HCT116 (cell line): Measurements from ENCODE around the gene MPIG6B. TPM values are rescaled to one million over a fixed set of nuclear protein-coding genes. Genes with fewer than 3 reads are reported as not detected.

Experiments used
- ATAC-seq: fragments of 200-7000 bp; cut with Tn5 transposase; 2 replicates; pipeline ENCODE4 v1.9.1; 2020; ENCODE audit warnings: mild to moderate bottlenecking, moderate library complexity
- BruUV-seq: library from RNA; stranded (reverse); fragments of 400-500 nt; replicated peaks from 2 replicates; lab custom pipeline; 2021; lab: Mats Ljungman, UMichigan
- CTCF ChIA-PET: fragments of 300-600 bp; sonication (Branson Sonifier 250); formaldehyde crosslinking; loops from one replicate; lab custom pipeline; 2021; ENCODE audit warnings: antibody characterized with exemption; lab: Charles Lee
- POLR2A ChIA-PET: fragments of 300-600, 350-600 bp; sonication (Branson Sonifier 250); formaldehyde crosslinking; loops from one replicate; lab custom pipeline; 2021; ENCODE audit warnings: antibody characterized with exemption; lab: Charles Lee
- RAD21 ChIA-PET, 2 experiments: fragments of 300-600 bp; sonication (Branson Sonifier 250); formaldehyde crosslinking; loops; one replicate each; lab custom pipeline; 2023; ENCODE audit warnings: low total read pairs in 2 of 2; ENCODE audit not compliant: uncharacterized antibody in 2 of 2, unreplicated experiment in 2 of 2, low non-redundant PET in 1 of 2; lab: Charles Lee
- DNase-seq: peaks from one replicate; pipeline ENCODE4 v3.0.0-alpha.2; 2010; ENCODE audit warnings: low read depth, low spot score
- H2AFZ ChIP-seq: fragments of 200-600 bp; shearing (Covaris generic), sonication (generic); 2 replicates; pipeline ENCODE4 v1.6.1; 2017; ENCODE audit warnings: low read depth, mixed run types, mixed read lengths, antibody characterized with exemption, low read length; ENCODE audit not compliant: poor library complexity, severe bottlenecking
- H3K27ac ChIP-seq: 2 replicates; pipeline ENCODE4 v1.5.1; 2012; ENCODE audit warnings: low read depth, low read length
- H3K27me3 ChIP-seq: fragments of 200-600 bp; sonication (generic); 2 replicates; pipeline ENCODE4 v1.6.1; 2016; ENCODE audit warnings: mixed run types, low read length, mixed read lengths; ENCODE audit not compliant: insufficient read depth
- H3K36me3 ChIP-seq, 2 experiments: fragments of 200-500 bp in 1 of 2; fragments of 200-600 bp in 1 of 2; sonication (Bioruptor generic) in 1 of 2; sonication (generic) in 1 of 2; 2 replicates each; pipeline versions ENCODE4 v1.5.1 to v1.6.1; 2014 to 2016; ENCODE audit warnings: low read length in 2 of 2, inconsistent platforms in 1 of 2, mixed read lengths in 1 of 2, mixed run types in 1 of 2; ENCODE audit not compliant: insufficient read depth in 2 of 2, control insufficient read depth in 1 of 2
- H3K4me1 ChIP-seq, 2 experiments: fragments of 200-600 bp in 1 of 2; sonication (generic) in 1 of 2; 2 replicates each; pipeline versions ENCODE4 v1.5.1 to v1.6.1; 2012 to 2017; ENCODE audit warnings: low read length in 2 of 2, inconsistent platforms in 1 of 2, mild to moderate bottlenecking in 1 of 2, mixed read lengths in 1 of 2, mixed run types in 1 of 2, moderate library complexity in 1 of 2; ENCODE audit not compliant: insufficient read depth in 2 of 2, control insufficient read depth in 1 of 2
- H3K4me2 ChIP-seq: fragments of 200-600 bp; sonication (generic); 2 replicates; pipeline ENCODE4 v1.6.1; 2017; ENCODE audit warnings: mixed run types, low read length, mixed read lengths
- H3K4me3 ChIP-seq, 2 experiments: fragments of 200-600 bp in 1 of 2; sonication (generic) in 1 of 2; replicated peaks in 1 of 2; 2 replicates each; pipeline ENCODE4 v1.5.1; 2011 to 2016; ENCODE audit warnings: low read length in 2 of 2, control low read depth in 1 of 2, low read depth in 1 of 2, mild to moderate bottlenecking in 1 of 2, mixed read lengths in 1 of 2, mixed run types in 1 of 2
- H3K79me2 ChIP-seq: fragments of 200-600 bp; sonication (generic); 2 replicates; pipeline ENCODE4 v1.6.1; 2017; ENCODE audit warnings: mild to moderate bottlenecking, mixed run types, low read length, moderate library complexity, mixed read lengths; ENCODE audit not compliant: insufficient read depth
- H3K9ac ChIP-seq: fragments of 200-600 bp; sonication (generic); 2 replicates; pipeline ENCODE4 v1.6.1; 2016; ENCODE audit warnings: low read length, mixed read lengths
- H3K9me2 ChIP-seq: fragments of 200-600 bp; sonication (generic), shearing (Covaris generic); 2 replicates; pipeline ENCODE4 v1.6.1; 2017; ENCODE audit warnings: mixed run types, mild to moderate bottlenecking, moderate library complexity; ENCODE audit not compliant: insufficient read depth
- H3K9me3 ChIP-seq, 2 experiments: fragments of 200-500 bp in 1 of 2; fragments of 200-600 bp in 1 of 2; sonication (Bioruptor generic) in 1 of 2; sonication (generic) in 1 of 2; 2 replicates each; pipeline ENCODE4 v1.6.1; 2014 to 2017; ENCODE audit warnings: low read length in 2 of 2, mixed read lengths in 2 of 2, inconsistent platforms in 1 of 2, low read depth in 1 of 2, mild to moderate bottlenecking in 1 of 2, mixed run types in 1 of 2, moderate library complexity in 1 of 2; ENCODE audit not compliant: control insufficient read depth in 1 of 2, insufficient read depth in 1 of 2
- H4K20me1 ChIP-seq: fragments of 200-600 bp; sonication (generic), shearing (Covaris generic); 2 replicates; pipeline ENCODE4 v1.6.1; 2017; ENCODE audit warnings: mixed run types, mild to moderate bottlenecking, moderate library complexity; ENCODE audit not compliant: insufficient read depth
- CBX3 ChIP-seq: IDR thresholded peaks from 2 replicates; pipeline ENCODE4 v1.6.1; 2012; ENCODE audit warnings: low read depth
- CEBPB ChIP-seq: IDR thresholded peaks from 2 replicates; pipeline ENCODE4 v1.6.1; 2012; ENCODE audit warnings: low read depth
- CTCF ChIP-seq, 3 experiments: fragments of 200-600 bp in 1 of 3; sonication (generic) in 1 of 3; IDR thresholded peaks in 2 of 3; conservative IDR thresholded peaks in 1 of 3; 2 replicates each; pipeline ENCODE4 v1.5.1; 2012 to 2017; ENCODE audit warnings: low read depth in 2 of 3, low read length in 2 of 3, antibody characterized with exemption in 1 of 3, borderline replicate concordance in 1 of 3, control low read depth in 1 of 3, mild to moderate bottlenecking in 1 of 3, mixed read lengths in 1 of 3, mixed run types in 1 of 3, moderate library complexity in 1 of 3; ENCODE audit not compliant: insufficient read depth in 1 of 3
- EGR1 ChIP-seq: IDR thresholded peaks from 2 replicates; pipeline ENCODE4 v1.6.1; 2012; ENCODE audit warnings: low read depth
- EZH2 ChIP-seq: fragments of 200-600 bp; sonication (generic); IDR thresholded peaks from 2 replicates; pipeline ENCODE4 v1.6.1; 2017; ENCODE audit warnings: antibody characterized with exemption, mixed run types
- EZH2phosphoT487 ChIP-seq: fragments of 200-600 bp; IDR thresholded peaks from 2 replicates; pipeline ENCODE4 v1.6.1; 2018; ENCODE audit warnings: antibody characterized with exemption, borderline replicate concordance
- FOSL1 ChIP-seq: IDR thresholded peaks from 2 replicates; pipeline ENCODE4 v1.6.1; 2012; ENCODE audit warnings: low read depth
- MAX ChIP-seq: IDR thresholded peaks from 2 replicates; pipeline ENCODE4 v1.6.1; 2012
- POLR2A ChIP-seq: IDR thresholded peaks from 2 replicates; pipeline ENCODE4 v1.7.0; 2011; ENCODE audit warnings: borderline replicate concordance; ENCODE audit not compliant: insufficient read depth, insufficient read length; ENCODE audit errors: extremely low read depth
- RAD21 ChIP-seq: IDR thresholded peaks from 2 replicates; pipeline ENCODE4 v1.6.1; 2012; ENCODE audit warnings: low read depth, mild to moderate bottlenecking
- REST ChIP-seq: IDR thresholded peaks from 2 replicates; pipeline ENCODE4 v1.6.1; 2012; ENCODE audit warnings: low read depth
- SIN3A ChIP-seq: IDR thresholded peaks from 2 replicates; pipeline ENCODE4 v1.6.1; 2012; ENCODE audit warnings: low read depth
- SP1 ChIP-seq: IDR thresholded peaks from 2 replicates; pipeline ENCODE4 v1.6.1; 2012; ENCODE audit warnings: low read depth
- TCF7L2 ChIP-seq: IDR thresholded peaks from 2 replicates; pipeline ENCODE4 v1.7.0; 2011; ENCODE audit warnings: borderline replicate concordance, inconsistent platforms; ENCODE audit not compliant: insufficient read depth, insufficient read length; ENCODE audit errors: extremely low read depth
- YY1 ChIP-seq: IDR thresholded peaks from 2 replicates; pipeline ENCODE4 v1.6.1; 2011; ENCODE audit warnings: low read length, low read depth, moderate library complexity, mild to moderate bottlenecking; ENCODE audit not compliant: insufficient replicate concordance; ENCODE audit errors: extremely low read depth
- ZFX ChIP-seq: fragments of 450-650 bp; IDR thresholded peaks from 2 replicates; pipeline ENCODE4 v1.6.1; 2017
- ZNF274 ChIP-seq: fragments of 200-500 bp; sonication (Bioruptor generic); IDR thresholded peaks from 2 replicates; pipeline ENCODE4 v1.6.1; 2014; ENCODE audit warnings: mild to moderate bottlenecking, low read depth, low read length, inconsistent platforms
- intact Hi-C: fragments of 100-400 bp; cut with micrococcal nuclease; formaldehyde crosslinking; loops from 2 replicates; pipeline ENCODE4 v1.10.0; 2022
- total RNA-seq: library from RNA; stranded (reverse); gene quantifications from one replicate; pipeline ENCODE4 v1.2.1, GENCODE V29; 2021; ENCODE audit not compliant: unreplicated experiment
- TF ChIP-seq, protein P1 (sequence below): IDR thresholded peaks from 2 replicates; pipeline ENCODE4 v1.6.1; 2012

MPIG6B gene
- total RNA-seq, 1 experiment from 2014 or later: 0.42 TPM

DNA sequence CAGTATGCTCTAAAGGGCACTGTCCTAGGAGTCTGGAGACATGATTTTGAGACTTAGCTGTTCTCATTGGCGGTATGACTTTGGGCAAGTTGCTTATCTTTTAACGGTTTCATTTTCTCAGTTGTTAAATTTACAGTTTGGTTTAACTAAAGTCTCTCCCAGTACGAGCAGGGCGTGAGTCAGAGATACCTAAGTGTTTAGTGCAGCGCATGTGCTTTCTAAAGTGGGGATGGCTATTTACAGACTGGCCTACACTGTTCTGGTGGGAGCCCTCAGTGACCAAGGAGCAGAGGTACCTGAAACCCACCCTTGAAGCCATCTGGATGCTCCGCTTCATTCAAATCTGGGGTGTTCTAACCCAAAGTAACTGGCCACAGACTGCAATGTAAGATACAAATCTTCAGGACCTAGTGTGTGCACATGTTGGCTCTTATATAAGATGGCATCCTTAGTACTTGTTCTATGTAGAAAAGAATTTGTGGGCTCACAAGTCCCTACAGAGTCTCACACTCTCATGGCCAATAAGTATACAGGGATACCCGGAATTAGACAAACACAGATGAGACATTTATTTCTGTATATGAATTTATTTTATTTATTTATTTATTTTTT, 27.3 kb downstream of the MPIG6B start:
- H3K4me1 ChIP-seq: peaks cover 3 to 6% of the 10 kb centered on the region in 2 experiments; a peak in 2 of 4 replicates
- H3K9ac ChIP-seq: no peak overlapping the region
- no peak overlapping the region for H3K27ac ChIP-seq
- ATAC-seq (no peak), DNase-seq (no peak)
- TSS peak; percentile 12 for BruUV-seq
- POLR2A ChIA-PET: no interaction called here
- peaks cover 2 to 16% of the 10 kb centered on the region in 2 experiments; a peak in 3 of 4 replicates for H3K36me3 ChIP-seq
- TF ChIP-seq CBX3 (no peak), YY1 (no peak), SP1 (no peak), SIN3A (no peak), RAD21 (no peak), REST (no peak), FOSL1 (no peak), ZNF274 (no peak), CEBPB (no peak), EZH2phosphoT487 (no peak), ZFX (no peak), EGR1 (no peak), CTCF (IDR thresholded peaks at IDR 0.05 in 2 of 3, conservative IDR thresholded peaks at IDR 0.05 in 1 of 3; ENCODE audit: borderline replicate concordance in 1 of 3, insufficient read depth in 1 of 3, low read depth in 2 of 3, low read length in 2 of 3) (no peak), MAX (no peak), TCF7L2 (no peak), POLR2A (no peak), EZH2 (no peak)
- TF ChIP-seq, protein P1, sequence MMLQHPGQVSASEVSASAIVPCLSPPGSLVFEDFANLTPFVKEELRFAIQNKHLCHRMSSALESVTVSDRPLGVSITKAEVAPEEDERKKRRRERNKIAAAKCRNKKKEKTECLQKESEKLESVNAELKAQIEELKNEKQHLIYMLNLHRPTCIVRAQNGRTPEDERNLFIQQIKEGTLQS: no peak
- no peak overlapping the region for H3K4me2 ChIP-seq
- H2AFZ ChIP-seq: no peak overlapping the region
- H3K9me2 ChIP-seq: no peaks in the 10 kb centered on the region
- RAD21 ChIA-PET: no interaction called here
- no peaks in the 10 kb centered on the region for H3K79me2 ChIP-seq
- H3K4me3 ChIP-seq: no peak overlapping the region
- intact Hi-C loops: no loop called here
- no peaks in the 10 kb centered on the region for H3K9me3 ChIP-seq
- H3K27me3 ChIP-seq: no peaks in the 10 kb centered on the region
- no peaks in the 10 kb centered on the region for H4K20me1 ChIP-seq
- CTCF ChIA-PET: no interaction called here
